Neural cell (in vitro differentiated cells): ENCODE measurements around the gene GANAB.

ENCODE experiments used
- CTCF ChIP-seq: fragments of 450-650 bp; IDR thresholded peaks from 2 replicates; pipeline ENCODE4 v1.5.1; 2014; ENCODE audit warnings: antibody characterized with exemption, mild to moderate bottlenecking, moderate library complexity; ENCODE audit not compliant: poor library complexity, severe bottlenecking
- EP300 ChIP-seq: fragments of 450-650 bp; conservative IDR thresholded peaks from 2 replicates; pipeline ENCODE4 v1.6.1; 2014; ENCODE audit warnings: antibody characterized with exemption, mild to moderate bottlenecking, moderate library complexity; ENCODE audit not compliant: poor library complexity, severe bottlenecking

GRCh38 chr11:62669420-62670161 lies 23.2 kb upstream of the GANAB start:
- TF ChIP-seq EP300 (no peak), CTCF (no peak)
